HepG2 (cell line): ENCODE data around the gene PNKD. TPM values are rescaled to one million over a fixed set of nuclear protein-coding genes. Genes with fewer than 3 reads are reported as not detected.

Experiments
- EHMT2 ChIP-seq: fragments of 200-600 bp; sonication (generic); IDR thresholded peaks from 2 replicates; pipeline ENCODE4 v1.7.0; 2017; ENCODE audit warnings: antibody characterized with exemption, low read depth, low read length, borderline replicate concordance
- ETV6 ChIP-seq: sonication (generic); formaldehyde crosslinking; conservative IDR thresholded peaks from 2 replicates; pipeline ENCODE4 v1.4.0; 2020; ENCODE audit warnings: missing genetic modification reagents
- HDAC2 ChIP-seq: sonication (generic); formaldehyde crosslinking; IDR thresholded peaks from 2 replicates; pipeline ENCODE4 v1.4.0; 2020; ENCODE audit warnings: missing genetic modification reagents
- HOXA7 ChIP-seq: sonication (generic); formaldehyde crosslinking; IDR thresholded peaks from 2 replicates; pipeline ENCODE4 v1.8.1; 2022; ENCODE audit warnings: mild to moderate bottlenecking, missing genetic modification reagents, moderate library complexity
- MIXL1 ChIP-seq: IDR thresholded peaks from 2 replicates; pipeline ENCODE4 v1.6.1; 2016
- PITX1 ChIP-seq: sonication (generic); formaldehyde crosslinking; IDR thresholded peaks from 2 replicates; pipeline ENCODE4 v1.5.1; 2020; ENCODE audit warnings: mild to moderate bottlenecking, missing genetic modification reagents
- RORA ChIP-seq: sonication (generic); formaldehyde crosslinking; IDR thresholded peaks from 2 replicates; pipeline ENCODE4 v1.5.0; 2020; ENCODE audit warnings: mild to moderate bottlenecking, missing genetic modification reagents, moderate library complexity
- SMAD9 ChIP-seq: sonication (generic); formaldehyde crosslinking; IDR thresholded peaks from 2 replicates; pipeline ENCODE4 v1.5.1; 2020; ENCODE audit warnings: mild to moderate bottlenecking, missing genetic modification reagents
- TEAD3 ChIP-seq: optimal IDR thresholded peaks from 2 replicates; pipeline ENCODE3; 2016; ENCODE audit warnings: borderline replicate concordance
- ZNF101 ChIP-seq: sonication (generic); formaldehyde crosslinking; IDR thresholded peaks from 2 replicates; pipeline ENCODE4 v1.4.0; 2020; ENCODE audit warnings: mild to moderate bottlenecking, low read depth, missing genetic modification reagents, borderline replicate concordance
- ZNF12 ChIP-seq: sonication (generic); formaldehyde crosslinking; IDR thresholded peaks from 2 replicates; pipeline ENCODE4 v1.5.0; 2020; ENCODE audit warnings: missing genetic modification reagents
- ZNF263 ChIP-seq: sonication (generic); formaldehyde crosslinking; IDR thresholded peaks from 2 replicates; pipeline ENCODE4 v1.4.0; 2020; ENCODE audit warnings: missing genetic modification reagents
- ZNF343 ChIP-seq: sonication (generic); formaldehyde crosslinking; IDR thresholded peaks from 2 replicates; pipeline ENCODE4 v1.4.0; 2020; ENCODE audit warnings: mild to moderate bottlenecking, missing genetic modification reagents
- ZNF382 ChIP-seq: sonication (generic); formaldehyde crosslinking; IDR thresholded peaks from 2 replicates; pipeline ENCODE4 v1.5.0; 2020; ENCODE audit warnings: missing genetic modification reagents, mild to moderate bottlenecking, borderline replicate concordance
- ZNF414 ChIP-seq: sonication (generic); formaldehyde crosslinking; IDR thresholded peaks from 2 replicates; pipeline ENCODE4 v1.5.0; 2020; ENCODE audit warnings: missing genetic modification reagents
- ZNF558 ChIP-seq: sonication (generic); formaldehyde crosslinking; IDR thresholded peaks from 2 replicates; pipeline ENCODE4 v1.9.0; 2022; ENCODE audit warnings: mild to moderate bottlenecking, missing genetic modification reagents, borderline replicate concordance
- ZNF670 ChIP-seq: sonication (generic); formaldehyde crosslinking; IDR thresholded peaks from 2 replicates; pipeline ENCODE4 v1.8.0; 2022; ENCODE audit warnings: mild to moderate bottlenecking, missing genetic modification reagents, borderline replicate concordance
- ZNF839 ChIP-seq: sonication (generic); formaldehyde crosslinking; IDR thresholded peaks from 2 replicates; pipeline ENCODE4 v1.4.0; 2020; ENCODE audit warnings: missing genetic modification reagents, mild to moderate bottlenecking, borderline replicate concordance
- polyA plus RNA-seq, 8 experiments: library from polyadenylated mRNA; depleted of rRNA in 3 of 8; stranded (reverse) in 7 of 8; unstranded in 1 of 8; fragments of >200 nt; fragmentation: Illumina TruSeq in 4 of 8; extraction: Trizol in 4 of 8; gene quantifications; 2 replicates each; pipeline versions ENCODE4 v1.2.1 to v1.2.3, GENCODE V29; 2011 to 2016; ENCODE audit warnings: low read depth in 4 of 8, missing spikeins in 1 of 8, mixed read lengths in 1 of 8; ENCODE audit not compliant: insufficient read depth in 1 of 8
- total RNA-seq, 5 experiments: library from RNA; depleted of rRNA; stranded (reverse); fragments of >200 nt; fragmentation: Illumina TruSeq; extraction: Trizol; gene quantifications; 2 replicates each; pipeline ENCODE4 v1.2.3, GENCODE V29; 2016; ENCODE audit warnings: low read depth in 1 of 5
- TF ChIP-seq, protein P1 (sequence below): sonication (generic); formaldehyde crosslinking; IDR thresholded peaks from 2 replicates; pipeline ENCODE4 v1.5.0; 2020; ENCODE audit warnings: mild to moderate bottlenecking, missing genetic modification reagents, borderline replicate concordance
- TF ChIP-seq, protein P2 (sequence below): sonication (generic); formaldehyde crosslinking; IDR thresholded peaks from 2 replicates; pipeline ENCODE4 v1.5.0; 2020; ENCODE audit warnings: mild to moderate bottlenecking, missing genetic modification reagents, moderate library complexity
- TF ChIP-seq, protein P3 (sequence below): sonication (generic); formaldehyde crosslinking; IDR thresholded peaks from 2 replicates; pipeline ENCODE4 v1.5.1; 2020; ENCODE audit warnings: mild to moderate bottlenecking, missing genetic modification reagents, borderline replicate concordance

Gene PNKD
- total and polyA plus RNA-seq, 2 of the 13 experiments (the other 11 are each of a cell fraction or from before 2014, with no cell fraction given): 55.9 to 80.4 TPM

DNA sequence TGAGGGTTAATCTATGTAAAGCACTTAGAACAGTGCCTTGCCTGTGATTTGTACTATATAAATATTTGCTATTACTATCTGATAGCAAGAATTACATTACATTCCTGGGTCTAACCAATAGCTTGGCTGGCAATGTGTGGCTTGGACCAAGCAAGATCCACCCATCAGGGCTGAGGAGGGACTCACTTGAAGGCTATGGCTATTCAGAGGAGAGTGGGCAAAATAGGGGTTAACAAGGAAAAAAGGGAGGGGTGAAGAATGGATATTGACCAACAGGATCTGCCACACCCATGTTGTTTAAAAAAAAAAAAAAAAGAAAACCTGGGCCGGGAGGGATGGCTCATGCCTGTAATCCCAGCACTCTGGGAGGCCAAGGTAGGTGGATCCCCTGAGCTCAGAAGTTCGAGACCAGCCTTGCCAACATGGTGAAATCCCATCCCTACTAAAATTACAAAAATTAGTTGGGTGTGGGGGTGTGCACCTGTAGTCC, 42.0 kb downstream of the PNKD start (continued):
- no peak for TF ChIP-seq RORA (CRISPR knock-in tag)
- TF ChIP-seq ZNF101: no peak
- TF ChIP-seq ZNF343: no peak
- no peak for TF ChIP-seq ZNF263
- TF ChIP-seq ZNF414 (CRISPR knock-in tag): peak; percentile 26; the same call in 1 of the 2 replicates
- no peak for TF ChIP-seq MIXL1 (CRISPR knock-in tag)
- TF ChIP-seq HDAC2 (CRISPR knock-in tag): 0 out of 2 replicates have a peak, but pooled peaks have one; percentile 37
- TF ChIP-seq ZNF12 (CRISPR knock-in tag): no peak
- peak; percentile 91 for TF ChIP-seq TEAD3
- TF ChIP-seq, protein P1, sequence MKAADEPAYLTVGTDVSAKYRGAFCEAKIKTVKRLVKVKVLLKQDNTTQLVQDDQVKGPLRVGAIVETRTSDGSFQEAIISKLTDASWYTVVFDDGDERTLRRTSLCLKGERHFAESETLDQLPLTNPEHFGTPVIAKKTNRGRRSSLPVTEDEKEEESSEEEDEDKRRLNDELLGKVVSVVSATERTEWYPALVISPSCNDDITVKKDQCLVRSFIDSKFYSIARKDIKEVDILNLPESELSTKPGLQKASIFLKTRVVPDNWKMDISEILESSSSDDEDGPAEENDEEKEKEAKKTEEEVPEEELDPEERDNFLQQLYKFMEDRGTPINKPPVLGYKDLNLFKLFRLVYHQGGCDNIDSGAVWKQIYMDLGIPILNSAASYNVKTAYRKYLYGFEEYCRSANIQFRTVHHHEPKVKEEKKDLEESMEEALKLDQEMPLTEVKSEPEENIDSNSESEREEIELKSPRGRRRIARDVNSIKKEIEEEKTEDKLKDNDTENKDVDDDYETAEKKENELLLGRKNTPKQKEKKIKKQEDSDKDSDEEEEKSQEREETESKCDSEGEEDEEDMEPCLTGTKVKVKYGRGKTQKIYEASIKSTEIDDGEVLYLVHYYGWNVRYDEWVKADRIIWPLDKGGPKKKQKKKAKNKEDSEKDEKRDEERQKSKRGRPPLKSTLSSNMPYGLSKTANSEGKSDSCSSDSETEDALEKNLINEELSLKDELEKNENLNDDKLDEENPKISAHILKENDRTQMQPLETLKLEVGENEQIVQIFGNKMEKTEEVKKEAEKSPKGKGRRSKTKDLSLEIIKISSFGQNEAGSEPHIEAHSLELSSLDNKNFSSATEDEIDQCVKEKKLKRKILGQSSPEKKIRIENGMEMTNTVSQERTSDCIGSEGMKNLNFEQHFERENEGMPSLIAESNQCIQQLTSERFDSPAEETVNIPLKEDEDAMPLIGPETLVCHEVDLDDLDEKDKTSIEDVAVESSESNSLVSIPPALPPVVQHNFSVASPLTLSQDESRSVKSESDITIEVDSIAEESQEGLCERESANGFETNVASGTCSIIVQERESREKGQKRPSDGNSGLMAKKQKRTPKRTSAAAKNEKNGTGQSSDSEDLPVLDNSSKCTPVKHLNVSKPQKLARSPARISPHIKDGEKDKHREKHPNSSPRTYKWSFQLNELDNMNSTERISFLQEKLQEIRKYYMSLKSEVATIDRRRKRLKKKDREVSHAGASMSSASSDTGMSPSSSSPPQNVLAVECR: 0 out of 2 replicates have a peak, but pooled peaks have one; percentile 11
- TF ChIP-seq, protein P2, sequence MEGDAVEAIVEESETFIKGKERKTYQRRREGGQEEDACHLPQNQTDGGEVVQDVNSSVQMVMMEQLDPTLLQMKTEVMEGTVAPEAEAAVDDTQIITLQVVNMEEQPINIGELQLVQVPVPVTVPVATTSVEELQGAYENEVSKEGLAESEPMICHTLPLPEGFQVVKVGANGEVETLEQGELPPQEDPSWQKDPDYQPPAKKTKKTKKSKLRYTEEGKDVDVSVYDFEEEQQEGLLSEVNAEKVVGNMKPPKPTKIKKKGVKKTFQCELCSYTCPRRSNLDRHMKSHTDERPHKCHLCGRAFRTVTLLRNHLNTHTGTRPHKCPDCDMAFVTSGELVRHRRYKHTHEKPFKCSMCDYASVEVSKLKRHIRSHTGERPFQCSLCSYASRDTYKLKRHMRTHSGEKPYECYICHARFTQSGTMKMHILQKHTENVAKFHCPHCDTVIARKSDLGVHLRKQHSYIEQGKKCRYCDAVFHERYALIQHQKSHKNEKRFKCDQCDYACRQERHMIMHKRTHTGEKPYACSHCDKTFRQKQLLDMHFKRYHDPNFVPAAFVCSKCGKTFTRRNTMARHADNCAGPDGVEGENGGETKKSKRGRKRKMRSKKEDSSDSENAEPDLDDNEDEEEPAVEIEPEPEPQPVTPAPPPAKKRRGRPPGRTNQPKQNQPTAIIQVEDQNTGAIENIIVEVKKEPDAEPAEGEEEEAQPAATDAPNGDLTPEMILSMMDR (CRISPR knock-in tag): no peak
- TF ChIP-seq, protein P3, sequence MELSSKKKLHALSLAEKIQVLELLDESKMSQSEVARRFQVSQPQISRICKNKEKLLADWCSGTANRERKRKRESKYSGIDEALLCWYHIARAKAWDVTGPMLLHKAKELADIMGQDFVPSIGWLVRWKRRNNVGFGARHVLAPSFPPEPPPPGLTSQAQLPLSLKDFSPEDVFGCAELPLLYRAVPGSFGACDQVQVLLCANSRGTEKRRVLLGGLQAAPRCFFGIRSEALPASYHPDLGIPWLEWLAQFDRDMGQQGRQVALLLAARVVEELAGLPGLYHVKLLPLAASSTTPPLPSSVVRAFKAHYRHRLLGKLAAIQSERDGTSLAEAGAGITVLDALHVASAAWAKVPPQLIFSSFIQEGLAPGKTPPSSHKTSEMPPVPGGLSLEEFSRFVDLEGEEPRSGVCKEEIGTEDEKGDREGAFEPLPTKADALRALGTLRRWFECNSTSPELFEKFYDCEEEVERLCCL (CRISPR knock-in tag): no peak
- TF ChIP-seq SMAD9 (CRISPR knock-in tag): no peak
- TF ChIP-seq ZNF670: 0 out of 2 replicates have a peak, but pooled peaks have one; percentile 37
- TF ChIP-seq ZNF839 (CRISPR knock-in tag): no peak
- TF ChIP-seq EHMT2: 0 out of 2 replicates have a peak, but pooled peaks have one; percentile 37
- TF ChIP-seq ZNF558: no peak
- TF ChIP-seq PITX1 (CRISPR knock-in tag): no peak
- no peak for TF ChIP-seq ZNF382 (CRISPR knock-in tag)
- TF ChIP-seq ETV6 (CRISPR knock-in tag): no peak
- no peak for TF ChIP-seq HOXA7 (CRISPR knock-in tag)
